HG03558 (cell line): ENCODE measurements around the gene AIFM2.

Experiments
- ATAC-seq: cut with Tn5 transposase; IDR thresholded peaks from one replicate; pipeline ENCODE4 v1.9.1; 2021; ENCODE audit warnings: moderate number of reproducible peaks; ENCODE audit not compliant: unreplicated experiment; ENCODE audit errors: extremely low read depth

The AIFM2 gene

DNA sequence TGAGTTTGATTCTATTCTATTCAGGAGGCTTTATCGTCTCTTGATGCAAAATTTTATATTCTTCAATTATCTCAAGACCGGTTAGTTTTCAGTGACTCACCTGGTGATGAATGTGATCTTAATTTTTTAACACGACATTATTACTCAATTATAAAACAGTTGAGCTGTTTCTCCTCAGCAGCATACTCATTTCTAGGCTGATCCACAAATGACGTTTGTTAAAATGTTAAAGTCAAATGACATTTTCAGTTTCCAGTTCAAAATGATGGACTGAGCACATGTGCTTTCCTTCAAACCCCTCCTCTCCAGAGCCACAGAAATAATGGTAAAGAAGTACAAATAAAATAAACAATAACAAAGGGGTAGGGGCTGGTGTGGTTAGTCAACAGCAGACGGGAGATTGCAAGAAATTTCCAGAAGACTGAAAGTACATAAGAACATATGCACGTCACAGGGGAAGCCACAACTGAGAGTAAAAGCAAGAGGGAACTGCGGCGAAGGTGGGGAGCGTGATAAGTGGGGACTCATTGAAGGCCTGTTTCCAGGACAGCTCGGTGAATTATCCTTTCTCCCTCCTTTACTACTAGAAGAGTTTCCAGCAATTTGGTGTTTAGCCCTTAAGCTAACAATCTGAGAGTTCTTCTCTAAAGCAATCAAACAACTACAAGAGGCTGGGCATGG, 69.1 kb downstream of the AIFM2 start:
- no peak for ATAC-seq
